ENCODE data around the gene SLC39A7. TPM values are rescaled to one million over a fixed set of nuclear protein-coding genes. Genes with fewer than 3 reads are reported as not detected.

The SLC39A7 gene
- total RNA-seq, 2 donors from 2014 or later = 71.3 to 106 TPM

DNA sequence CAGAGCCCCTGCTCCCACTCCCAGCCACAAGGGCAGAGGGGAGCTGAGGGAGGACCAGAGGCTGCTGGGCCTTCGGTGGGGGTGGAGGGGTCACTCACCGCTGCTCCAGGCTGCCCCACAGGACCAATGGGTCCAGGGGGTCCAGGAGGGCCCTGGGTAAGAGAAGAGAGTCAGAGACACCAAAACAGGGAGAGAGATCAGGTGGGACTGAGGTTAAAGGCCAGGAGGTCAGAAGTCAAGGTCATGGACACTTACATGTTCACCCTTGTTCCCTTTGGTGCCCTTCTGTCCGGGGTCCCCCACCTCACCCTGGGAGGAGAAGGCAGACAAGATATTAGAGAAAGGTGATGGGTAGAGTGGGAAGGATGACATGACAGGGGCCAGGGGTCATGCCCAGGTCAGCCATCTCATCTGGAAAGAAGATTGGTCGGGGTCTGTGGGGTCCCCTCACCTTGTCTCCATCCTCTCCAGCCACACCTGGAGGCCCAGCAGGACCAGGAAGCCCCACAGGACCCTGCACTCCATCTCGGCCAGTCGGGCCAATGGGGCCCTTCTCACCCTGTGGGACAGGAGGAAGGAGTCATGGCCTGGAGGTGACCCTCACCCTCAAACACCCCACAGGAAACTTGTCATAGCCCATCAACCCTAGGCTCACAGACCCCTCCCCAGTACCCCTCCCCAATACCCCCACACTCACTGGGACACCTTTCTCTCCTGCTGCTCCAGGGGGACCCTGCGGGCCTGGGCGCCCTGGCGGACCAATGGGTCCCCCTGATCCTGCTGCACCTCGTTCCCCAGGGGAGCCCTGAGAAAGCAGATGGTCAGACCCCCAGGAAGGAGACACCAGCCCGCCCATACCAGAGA is 29.4 kb upstream of the SLC39A7 start:
- no peak overlapping the region for H3K4me3 ChIP-seq
- no peak overlapping the region for H3K27ac ChIP-seq
- H3K9me3 ChIP-seq = no peaks in the 10 kb centered on the region
- no peaks in the 10 kb centered on the region for H3K4me1 ChIP-seq (ENCODE audit: control insufficient read depth in 1 of 2, low read depth in 2 of 2)
- TF ChIP-seq, protein P1, sequence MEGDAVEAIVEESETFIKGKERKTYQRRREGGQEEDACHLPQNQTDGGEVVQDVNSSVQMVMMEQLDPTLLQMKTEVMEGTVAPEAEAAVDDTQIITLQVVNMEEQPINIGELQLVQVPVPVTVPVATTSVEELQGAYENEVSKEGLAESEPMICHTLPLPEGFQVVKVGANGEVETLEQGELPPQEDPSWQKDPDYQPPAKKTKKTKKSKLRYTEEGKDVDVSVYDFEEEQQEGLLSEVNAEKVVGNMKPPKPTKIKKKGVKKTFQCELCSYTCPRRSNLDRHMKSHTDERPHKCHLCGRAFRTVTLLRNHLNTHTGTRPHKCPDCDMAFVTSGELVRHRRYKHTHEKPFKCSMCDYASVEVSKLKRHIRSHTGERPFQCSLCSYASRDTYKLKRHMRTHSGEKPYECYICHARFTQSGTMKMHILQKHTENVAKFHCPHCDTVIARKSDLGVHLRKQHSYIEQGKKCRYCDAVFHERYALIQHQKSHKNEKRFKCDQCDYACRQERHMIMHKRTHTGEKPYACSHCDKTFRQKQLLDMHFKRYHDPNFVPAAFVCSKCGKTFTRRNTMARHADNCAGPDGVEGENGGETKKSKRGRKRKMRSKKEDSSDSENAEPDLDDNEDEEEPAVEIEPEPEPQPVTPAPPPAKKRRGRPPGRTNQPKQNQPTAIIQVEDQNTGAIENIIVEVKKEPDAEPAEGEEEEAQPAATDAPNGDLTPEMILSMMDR (IDR thresholded peaks at IDR 0.05) = no peak
- no peaks in the 10 kb centered on the region for H3K27me3 ChIP-seq (replicated peaks; ENCODE audit: insufficient read depth)
- no peaks in the 10 kb centered on the region for H3K36me3 ChIP-seq
- DNase-seq (ENCODE audit: low spot score) = no peak
- ATAC-seq (ENCODE audit: insufficient number of reproducible peaks, low FRiP score, low read depth) = no peak

DNA sequence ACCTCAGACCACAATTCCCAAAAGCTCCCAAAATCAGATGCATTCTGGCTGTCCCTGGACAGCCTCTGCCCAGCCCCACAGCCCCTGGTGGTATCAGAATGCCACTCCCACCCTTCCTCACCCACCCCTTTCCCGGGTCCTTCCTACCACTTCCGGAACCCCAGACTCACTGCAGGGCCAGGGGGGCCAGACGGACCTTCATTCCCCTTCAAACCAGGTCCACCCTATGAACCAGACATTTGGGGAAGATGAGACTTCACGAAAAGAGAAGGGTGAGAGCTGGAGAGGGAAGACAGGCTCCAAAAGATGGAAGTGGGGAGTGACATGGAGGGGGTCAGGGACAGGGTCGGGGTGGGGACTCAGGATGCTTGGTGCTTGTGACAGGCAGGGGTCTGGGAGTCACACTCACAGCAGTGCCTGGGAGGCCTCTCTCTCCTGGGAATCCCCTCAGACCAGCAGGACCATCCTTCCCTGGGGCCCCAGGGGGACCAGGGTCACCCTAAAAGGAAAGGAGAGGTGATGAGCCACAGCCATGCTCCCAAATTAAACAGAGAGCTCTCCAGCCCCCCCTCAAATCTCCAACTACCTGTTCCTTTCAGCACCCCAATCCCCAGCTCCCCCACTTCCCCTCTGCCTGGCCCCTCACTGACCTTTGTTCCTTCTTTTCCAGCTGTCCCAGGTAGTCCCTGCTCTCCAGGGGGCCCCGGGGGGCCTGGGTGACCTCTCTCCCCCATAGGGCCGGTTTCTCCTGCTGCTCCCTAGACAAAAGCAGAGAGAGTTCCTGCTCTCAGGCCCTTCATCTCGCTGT is 28.6 kb upstream of the SLC39A7 start:
- H3K9me3 ChIP-seq = no peaks in the 10 kb centered on the region
- no peak for DNase-seq (ENCODE audit: low spot score)
- H3K4me3 ChIP-seq = no peak overlapping the region
- ATAC-seq (ENCODE audit: insufficient number of reproducible peaks, low FRiP score, low read depth) = no peak
- H3K36me3 ChIP-seq = no peaks in the 10 kb centered on the region
- TF ChIP-seq, protein P1 (IDR thresholded peaks at IDR 0.05) = no peak
- no peak overlapping the region for H3K27ac ChIP-seq
- H3K27me3 ChIP-seq (replicated peaks; ENCODE audit: insufficient read depth) = no peaks in the 10 kb centered on the region
- no peaks in the 10 kb centered on the region for H3K4me1 ChIP-seq (ENCODE audit: control insufficient read depth in 1 of 2, low read depth in 2 of 2)

DNA sequence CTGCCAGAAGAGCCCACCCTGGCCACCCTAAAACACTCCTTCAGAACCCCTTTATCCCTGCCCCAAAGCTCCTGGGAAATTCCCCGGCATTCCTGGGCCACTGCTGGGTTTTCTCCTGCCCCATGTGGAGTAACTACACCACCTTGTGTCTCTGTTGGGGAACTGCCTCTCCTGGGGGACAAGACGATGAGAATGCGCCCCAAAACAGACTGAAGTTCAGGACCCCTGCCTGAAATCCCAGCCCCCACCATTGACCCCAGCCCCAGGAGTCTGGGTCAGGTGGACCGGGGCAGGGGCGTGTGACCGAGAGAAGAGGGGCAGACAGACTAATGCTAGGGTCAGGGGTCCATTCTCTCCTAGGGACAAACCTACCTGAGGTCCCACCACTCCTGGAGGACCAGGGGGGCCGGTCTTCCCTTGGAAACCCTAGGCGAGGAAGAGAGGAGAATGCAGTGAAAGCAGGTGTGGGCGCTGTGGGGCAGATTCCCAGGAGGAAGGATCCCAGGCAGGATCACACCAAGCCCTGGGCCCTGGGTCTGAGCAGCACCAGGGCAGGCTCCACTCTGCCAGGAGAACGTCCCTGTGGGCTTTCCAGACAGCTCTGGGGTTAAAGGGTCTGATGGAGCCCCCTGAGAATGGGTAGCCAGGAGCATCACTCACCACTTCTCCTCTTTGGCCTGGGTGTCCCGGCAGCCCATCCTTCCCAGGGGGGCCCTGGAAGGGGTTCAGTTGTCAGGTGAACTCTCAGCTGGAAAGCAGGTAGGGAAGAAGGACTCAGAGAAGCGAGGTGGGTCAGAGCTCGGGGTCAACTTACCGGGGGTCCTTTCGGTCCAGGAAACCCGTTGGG is 27.8 kb upstream of the SLC39A7 start:
- Histone ChIP-seq H3K27me3 (replicated peaks; ENCODE audit: insufficient read depth) (no peaks in the 10 kb centered on the region), H3K4me3 (no peak overlapping the region), H3K4me1 (ENCODE audit: control insufficient read depth in 1 of 2, low read depth in 2 of 2) (no peaks in the 10 kb centered on the region), H3K9me3 (no peaks in the 10 kb centered on the region), H3K27ac (no peak overlapping the region), H3K36me3 (no peaks in the 10 kb centered on the region)
- ATAC-seq (ENCODE audit: insufficient number of reproducible peaks, low FRiP score, low read depth) (no peak), DNase-seq (ENCODE audit: low spot score) (no peak)
- TF ChIP-seq, protein P1 (IDR thresholded peaks at IDR 0.05) = no peak

DNA sequence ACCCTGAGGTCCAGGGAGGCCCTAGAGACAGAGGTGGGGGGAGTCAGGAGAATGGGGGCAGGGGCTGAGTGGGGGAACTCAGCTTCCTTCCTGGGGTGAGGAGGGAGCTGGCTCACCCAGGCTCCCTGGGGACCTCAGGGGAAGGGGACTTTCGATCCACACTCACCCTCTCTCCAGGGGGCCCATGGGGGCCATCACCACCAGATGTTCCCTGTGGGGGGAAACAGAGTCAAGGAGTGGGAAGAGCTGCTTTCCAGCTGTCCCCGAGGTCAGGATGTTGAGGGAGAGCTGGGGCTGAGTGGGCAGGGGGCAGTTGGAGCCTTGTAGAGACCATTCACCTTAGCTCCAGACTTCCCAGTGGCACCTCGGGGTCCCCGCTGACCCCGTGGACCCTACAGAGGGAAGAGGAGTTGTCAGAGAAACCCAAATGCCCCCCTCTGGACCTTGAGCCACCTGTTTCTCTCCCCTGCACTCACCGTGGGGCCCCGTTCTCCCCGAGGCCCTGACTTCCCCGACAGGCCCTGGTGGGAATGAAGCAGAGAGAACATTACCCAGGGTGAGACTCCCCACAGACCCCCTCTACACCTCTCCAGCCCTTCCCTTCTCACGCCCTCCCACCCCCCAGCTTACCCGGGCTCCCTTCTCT is 27.0 kb upstream of the SLC39A7 start:
- TF ChIP-seq, protein P1 (IDR thresholded peaks at IDR 0.05) = no peak
- Histone ChIP-seq H3K4me3 (no peak overlapping the region), H3K27ac (no peak overlapping the region), H3K9me3 (no peaks in the 10 kb centered on the region), H3K4me1 (ENCODE audit: control insufficient read depth in 1 of 2, low read depth in 2 of 2) (no peaks in the 10 kb centered on the region), H3K27me3 (replicated peaks; ENCODE audit: insufficient read depth) (no peaks in the 10 kb centered on the region), H3K36me3 (no peaks in the 10 kb centered on the region)
- DNase-seq (ENCODE audit: low spot score) (no peak), ATAC-seq (ENCODE audit: insufficient number of reproducible peaks, low FRiP score, low read depth) (no peak)

Data from thoracic aorta (tissue), 2 donors.